ENCODE results near the gene CYP1A2.

DNA sequence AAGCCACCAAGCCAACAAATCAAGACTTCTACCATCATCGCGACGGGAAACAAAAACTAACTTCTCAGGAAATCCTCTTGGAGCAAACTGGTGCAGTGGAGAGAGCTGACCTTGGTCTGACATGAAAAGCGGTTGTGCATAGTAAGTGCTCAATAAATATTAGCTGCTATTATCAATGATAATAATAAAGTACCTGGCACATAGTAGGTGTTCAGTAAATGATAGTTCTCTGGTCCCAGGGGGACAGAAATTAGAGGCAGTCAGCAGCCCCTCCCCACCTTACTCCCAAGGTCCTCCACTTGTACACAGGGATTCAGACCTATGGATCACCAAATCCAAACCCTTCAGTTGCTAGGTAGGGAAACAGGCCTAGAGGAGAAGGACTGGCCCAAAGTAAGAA, 27.2 kb downstream of the CYP1A2 start:
- TF ChIP-seq, protein P1, sequence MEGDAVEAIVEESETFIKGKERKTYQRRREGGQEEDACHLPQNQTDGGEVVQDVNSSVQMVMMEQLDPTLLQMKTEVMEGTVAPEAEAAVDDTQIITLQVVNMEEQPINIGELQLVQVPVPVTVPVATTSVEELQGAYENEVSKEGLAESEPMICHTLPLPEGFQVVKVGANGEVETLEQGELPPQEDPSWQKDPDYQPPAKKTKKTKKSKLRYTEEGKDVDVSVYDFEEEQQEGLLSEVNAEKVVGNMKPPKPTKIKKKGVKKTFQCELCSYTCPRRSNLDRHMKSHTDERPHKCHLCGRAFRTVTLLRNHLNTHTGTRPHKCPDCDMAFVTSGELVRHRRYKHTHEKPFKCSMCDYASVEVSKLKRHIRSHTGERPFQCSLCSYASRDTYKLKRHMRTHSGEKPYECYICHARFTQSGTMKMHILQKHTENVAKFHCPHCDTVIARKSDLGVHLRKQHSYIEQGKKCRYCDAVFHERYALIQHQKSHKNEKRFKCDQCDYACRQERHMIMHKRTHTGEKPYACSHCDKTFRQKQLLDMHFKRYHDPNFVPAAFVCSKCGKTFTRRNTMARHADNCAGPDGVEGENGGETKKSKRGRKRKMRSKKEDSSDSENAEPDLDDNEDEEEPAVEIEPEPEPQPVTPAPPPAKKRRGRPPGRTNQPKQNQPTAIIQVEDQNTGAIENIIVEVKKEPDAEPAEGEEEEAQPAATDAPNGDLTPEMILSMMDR (IDR thresholded peaks at IDR 0.05): no peak
- no peak for TF ChIP-seq RCOR1 (IDR thresholded peaks at IDR 0.05; ENCODE audit: low read length)
- TF ChIP-seq ELF1 (IDR thresholded peaks at IDR 0.05): no peak
- no peak for TF ChIP-seq RAD21 (IDR thresholded peaks at IDR 0.05; ENCODE audit: low read length)
- no peak for TF ChIP-seq GABPA (IDR thresholded peaks at IDR 0.05; ENCODE audit: low read depth)
- TF ChIP-seq POLR2AphosphoS5 (IDR thresholded peaks at IDR 0.05; ENCODE audit: low read depth, low read length): no peak

All from SK-N-SH (cell line).